ENCODE measurements around the gene SUSD2.

Gene SUSD2

GRCh38 chr22:24153959-24154358 is 27.3 kb upstream of the SUSD2 start:
- no peak for TF ChIP-seq CTCF (IDR thresholded peaks at IDR 0.05; ENCODE audit: low read depth, low read length, missing control alignments)
- H3K4me3 ChIP-seq (ENCODE audit: low read depth, low read length): no peak overlapping the region
- DNase-seq (ENCODE audit: low read depth): no peak

GRCh38 chr22:24154826-24155225 is 26.5 kb upstream of the SUSD2 start:
- TF ChIP-seq CTCF (IDR thresholded peaks at IDR 0.05; ENCODE audit: low read depth, low read length, missing control alignments): no peak
- no peak overlapping the region for H3K4me3 ChIP-seq (ENCODE audit: low read depth, low read length)
- no peak for DNase-seq (ENCODE audit: low read depth)

- DNase-seq (ENCODE audit: low read depth): no peak
- peak overlapping the region; percentile 86 for H3K4me3 ChIP-seq (ENCODE audit: low read depth, low read length)
- TF ChIP-seq CTCF (IDR thresholded peaks at IDR 0.05; ENCODE audit: low read depth, low read length, missing control alignments): peak; percentile 64
Observed at GRCh38 chr22:24155627-24156140, 25.6 kb upstream of the SUSD2 start.

GRCh38 chr22:24156141-24156912 is 25.0 kb upstream of the SUSD2 start:
- no peak for TF ChIP-seq CTCF (IDR thresholded peaks at IDR 0.05; ENCODE audit: low read depth, low read length, missing control alignments)
- no peak for DNase-seq (ENCODE audit: low read depth)
- peak overlapping the region; percentile 86 for H3K4me3 ChIP-seq (ENCODE audit: low read depth, low read length)

- DNase-seq (ENCODE audit: low read depth): peak; percentile 80
- peak; percentile 92 for TF ChIP-seq CTCF (IDR thresholded peaks at IDR 0.05; ENCODE audit: low read depth, low read length, missing control alignments)
- H3K4me3 ChIP-seq (ENCODE audit: low read depth, low read length): peak overlapping the region; percentile 86
Observed at GRCh38 chr22:24156913-24157821, 24.1 kb upstream of the SUSD2 start.

DNA sequence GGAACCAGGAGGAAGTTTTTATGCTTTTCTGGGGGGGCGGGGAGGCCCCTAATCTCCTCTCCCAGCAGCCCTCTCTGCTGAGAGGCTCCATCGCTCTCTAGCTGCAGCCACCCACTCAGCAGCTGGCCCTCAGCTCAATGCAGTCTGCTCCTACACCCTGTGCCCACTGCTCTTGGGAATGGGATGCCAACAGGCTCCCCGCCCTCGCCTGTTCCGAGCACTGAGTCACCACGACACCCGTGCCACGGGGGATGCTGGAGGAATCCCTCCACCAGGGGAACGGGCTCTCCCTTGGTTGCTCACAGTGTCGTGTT is 23.5 kb upstream of the SUSD2 start:
- DNase-seq (ENCODE audit: low read depth): no peak
- TF ChIP-seq CTCF (IDR thresholded peaks at IDR 0.05; ENCODE audit: low read depth, low read length, missing control alignments): no peak
- peak overlapping the region; percentile 86; the same call in 1 of the 2 replicates for H3K4me3 ChIP-seq (ENCODE audit: low read depth, low read length)
